GM20431 (cell line): ENCODE measurements around the gene HELT.

Source experiments
- in situ Hi-C: fragments of 300-500 bp; cut with MseI, MboI; formaldehyde crosslinking; loops from one replicate; pipeline ENCODE4 v1.15.0; 2020; ENCODE audit warnings: low sequenced_read_pairs; ENCODE audit not compliant: unreplicated experiment

The HELT gene

GRCh38 chr4:184997656-184998055 is 20.6 kb upstream of the HELT start:
- in situ Hi-C loops: loop anchor here (25.0 kb wide), 1 partner anchor 235 kb away; no protein-coding TSS in a partner anchor

GRCh38 chr4:185002784-185003183 is 15.5 kb upstream of the HELT start:
- in situ Hi-C loops: no loop called here

- in situ Hi-C loops: no loop called here
Measured at GRCh38 chr4:185003596-185004351, 14.5 kb upstream of the HELT start.

- in situ Hi-C loops: no loop called here
Measured at GRCh38 chr4:185004562-185005218, 13.6 kb upstream of the HELT start.

- in situ Hi-C loops: no loop called here
Measured at GRCh38 chr4:185005219-185005819, 13.0 kb upstream of the HELT start.

- in situ Hi-C loops: no loop called here
Measured at GRCh38 chr4:185011408-185011807, 6.9 kb upstream of the HELT start.

GRCh38 chr4:185013417-185014125 is 4.7 kb upstream of the HELT start:
- in situ Hi-C loops: no loop called here

GRCh38 chr4:185015108-185015507 is 3.2 kb upstream of the HELT start:
- in situ Hi-C loops: no loop called here

- in situ Hi-C loops: no loop called here
Measured at GRCh38 chr4:185016101-185016940, 2.0 kb upstream of the HELT start.

GRCh38 chr4:185016946-185017758 is 1.1 kb upstream of the HELT start:
- in situ Hi-C loops: no loop called here

- in situ Hi-C loops: no loop called here
Measured at GRCh38 chr4:185018834-185019455, 655 bp downstream of the HELT start.

GRCh38 chr4:185019456-185020292 is 1.4 kb downstream of the HELT start:
- in situ Hi-C loops: no loop called here

GRCh38 chr4:185020293-185020808 is 2.1 kb downstream of the HELT start:
- in situ Hi-C loops: no loop called here

GRCh38 chr4:185020863-185021761 is 2.8 kb downstream of the HELT start:
- in situ Hi-C loops: no loop called here

- in situ Hi-C loops: no loop called here
Measured at GRCh38 chr4:185023471-185023870, 5.2 kb downstream of the HELT start.

- in situ Hi-C loops: loop anchor here (25.0 kb wide), 1 partner anchor 259 kb away; no protein-coding TSS in a partner anchor
Measured at GRCh38 chr4:185028625-185029024, 10.3 kb downstream of the HELT start.
